ENCODE measurements around the gene SCGB1C1. TPM values are rescaled to one million over a fixed set of nuclear protein-coding genes. Genes with fewer than 3 reads are reported as not detected.

The SCGB1C1 gene
- total and polyA plus RNA-seq, 4 donors = not detected

DNA sequence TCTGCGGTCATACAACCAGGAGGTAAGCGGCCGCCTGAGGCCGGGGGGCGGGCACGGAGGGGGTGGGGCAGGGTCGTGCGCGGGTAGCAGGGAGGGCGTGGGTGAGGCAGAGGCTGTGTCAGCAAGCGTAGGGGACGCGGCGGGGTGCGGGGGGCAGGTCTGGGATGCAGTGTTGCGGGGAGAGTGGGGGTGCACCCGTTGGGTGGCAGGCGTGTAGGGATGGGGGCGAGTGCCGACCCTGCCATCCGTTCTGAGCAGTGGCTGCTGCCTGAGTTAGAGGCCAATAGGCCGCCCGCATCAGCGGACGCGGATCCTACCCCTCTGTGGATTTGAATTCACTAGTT lies 16.0 kb downstream of the SCGB1C1 start:
- Histone ChIP-seq H3K9ac (ENCODE audit: low read depth in 1 of 2, low read length in 2 of 2) (peak overlapping the region in 1 of 2 donors; percentile 74), H3K4me3 (ENCODE audit: low read depth in 1 of 3, low read length in 3 of 3) (peak overlapping the region; percentile 84 to 93 (median 88)), H3K27ac (ENCODE audit: low read depth in 1 of 2, low read length in 2 of 2) (peak overlapping the region; percentile 92 to 99), H3K4me1 (ENCODE audit: control insufficient read depth in 4 of 4, insufficient read depth in 4 of 4, low read length in 3 of 4) (peaks cover 8 to 41% (median 28%) of the 10 kb centered on the region in 4 donors), H3K36me3 (ENCODE audit: control insufficient read depth in 4 of 4, insufficient read depth in 3 of 4, low read depth in 1 of 4, low read length in 3 of 4) (peaks cover 9 to 53% (median 32%) of the 10 kb centered on the region in 4 donors), H3K27me3 (ENCODE audit: control insufficient read depth in 4 of 4, insufficient read depth in 4 of 4, low read length in 3 of 4) (no peaks in the 10 kb centered on the region), H3K9me3 (ENCODE audit: control insufficient read depth in 4 of 4, low read length in 3 of 4) (no peaks in the 10 kb centered on the region)
- no peak for TF ChIP-seq YY1 (IDR thresholded peaks at IDR 0.05)
- TF ChIP-seq, protein P1, sequence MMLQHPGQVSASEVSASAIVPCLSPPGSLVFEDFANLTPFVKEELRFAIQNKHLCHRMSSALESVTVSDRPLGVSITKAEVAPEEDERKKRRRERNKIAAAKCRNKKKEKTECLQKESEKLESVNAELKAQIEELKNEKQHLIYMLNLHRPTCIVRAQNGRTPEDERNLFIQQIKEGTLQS (IDR thresholded peaks at IDR 0.05) = no peak
- under 1% methylated on average over 26 of the region's 26 CpGs for WGBS
- DNase-seq (ENCODE audit: low spot score) = no peak

DNA sequence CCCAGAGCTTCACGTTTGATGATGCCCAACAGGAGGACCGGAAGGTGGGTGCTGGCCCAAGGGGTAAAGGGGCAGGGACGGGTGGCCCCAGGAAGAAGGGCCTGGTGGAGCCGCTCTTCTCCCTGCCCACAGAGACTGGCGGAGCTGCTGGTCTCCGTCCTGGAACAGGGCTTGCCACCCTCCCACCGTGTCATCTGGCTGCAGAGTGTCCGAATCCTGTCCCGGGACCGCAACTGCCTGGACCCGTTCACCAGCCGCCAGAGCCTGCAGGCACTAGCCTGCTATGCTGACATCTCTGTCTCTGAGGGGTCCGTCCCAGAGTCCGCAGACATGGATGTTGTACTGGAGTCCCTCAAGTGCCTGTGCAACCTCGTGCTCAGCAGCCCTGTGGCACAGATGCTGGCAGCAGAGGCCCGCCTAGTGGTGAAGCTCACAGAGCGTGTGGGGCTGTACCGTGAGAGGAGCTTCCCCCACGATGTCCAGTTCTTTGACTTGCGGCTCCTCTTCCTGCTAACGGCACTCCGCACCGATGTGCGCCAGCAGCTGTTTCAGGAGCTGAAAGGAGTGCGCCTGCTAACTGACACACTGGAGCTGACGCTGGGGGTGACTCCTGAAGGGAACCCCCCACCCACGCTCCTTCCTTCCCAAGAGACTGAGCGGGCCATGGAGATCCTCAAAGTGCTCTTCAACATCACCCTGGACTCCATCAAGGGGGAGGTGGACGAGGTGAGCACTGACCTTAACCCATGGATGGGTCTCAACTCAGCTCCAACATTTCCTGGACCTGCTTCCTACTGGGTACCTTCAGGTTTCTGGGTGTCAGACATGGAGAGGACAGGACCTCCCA lies 16.6 kb downstream of the SCGB1C1 start:
- peak overlapping the region in 1 of 2 donors; percentile 74 for H3K9ac ChIP-seq (ENCODE audit: low read depth in 1 of 2, low read length in 2 of 2)
- peaks cover 8 to 41% (median 28%) of the 10 kb centered on the region in 4 donors for H3K4me1 ChIP-seq (ENCODE audit: control insufficient read depth in 4 of 4, insufficient read depth in 4 of 4, low read length in 3 of 4)
- H3K27me3 ChIP-seq (ENCODE audit: control insufficient read depth in 4 of 4, insufficient read depth in 4 of 4, low read length in 3 of 4) = no peaks in the 10 kb centered on the region
- peak overlapping the region in 1 of 2 donors; percentile 92 for H3K27ac ChIP-seq (ENCODE audit: low read depth in 1 of 2, low read length in 2 of 2)
- peak overlapping the region; percentile 27 to 88 (median 84) for H3K4me3 ChIP-seq (ENCODE audit: low read depth in 1 of 3, low read length in 3 of 3)
- WGBS = 63% methylated on average over 29 of the region's 29 CpGs
- DNase-seq (ENCODE audit: low spot score) = no peak
- H3K9me3 ChIP-seq (ENCODE audit: control insufficient read depth in 4 of 4, low read length in 3 of 4) = no peaks in the 10 kb centered on the region
- H3K36me3 ChIP-seq (ENCODE audit: control insufficient read depth in 4 of 4, insufficient read depth in 3 of 4, low read depth in 1 of 4, low read length in 3 of 4) = peaks cover 10 to 53% (median 35%) of the 10 kb centered on the region in 4 donors
- no peak for TF ChIP-seq NR2F2 (IDR thresholded peaks at IDR 0.05)
- TF ChIP-seq GABPA (IDR thresholded peaks at IDR 0.05 in 1 of 2, conservative IDR thresholded peaks at IDR 0.05 in 1 of 2) = no peak
- TF ChIP-seq, protein P1 (IDR thresholded peaks at IDR 0.05) = no peak
- TF ChIP-seq, protein P2, sequence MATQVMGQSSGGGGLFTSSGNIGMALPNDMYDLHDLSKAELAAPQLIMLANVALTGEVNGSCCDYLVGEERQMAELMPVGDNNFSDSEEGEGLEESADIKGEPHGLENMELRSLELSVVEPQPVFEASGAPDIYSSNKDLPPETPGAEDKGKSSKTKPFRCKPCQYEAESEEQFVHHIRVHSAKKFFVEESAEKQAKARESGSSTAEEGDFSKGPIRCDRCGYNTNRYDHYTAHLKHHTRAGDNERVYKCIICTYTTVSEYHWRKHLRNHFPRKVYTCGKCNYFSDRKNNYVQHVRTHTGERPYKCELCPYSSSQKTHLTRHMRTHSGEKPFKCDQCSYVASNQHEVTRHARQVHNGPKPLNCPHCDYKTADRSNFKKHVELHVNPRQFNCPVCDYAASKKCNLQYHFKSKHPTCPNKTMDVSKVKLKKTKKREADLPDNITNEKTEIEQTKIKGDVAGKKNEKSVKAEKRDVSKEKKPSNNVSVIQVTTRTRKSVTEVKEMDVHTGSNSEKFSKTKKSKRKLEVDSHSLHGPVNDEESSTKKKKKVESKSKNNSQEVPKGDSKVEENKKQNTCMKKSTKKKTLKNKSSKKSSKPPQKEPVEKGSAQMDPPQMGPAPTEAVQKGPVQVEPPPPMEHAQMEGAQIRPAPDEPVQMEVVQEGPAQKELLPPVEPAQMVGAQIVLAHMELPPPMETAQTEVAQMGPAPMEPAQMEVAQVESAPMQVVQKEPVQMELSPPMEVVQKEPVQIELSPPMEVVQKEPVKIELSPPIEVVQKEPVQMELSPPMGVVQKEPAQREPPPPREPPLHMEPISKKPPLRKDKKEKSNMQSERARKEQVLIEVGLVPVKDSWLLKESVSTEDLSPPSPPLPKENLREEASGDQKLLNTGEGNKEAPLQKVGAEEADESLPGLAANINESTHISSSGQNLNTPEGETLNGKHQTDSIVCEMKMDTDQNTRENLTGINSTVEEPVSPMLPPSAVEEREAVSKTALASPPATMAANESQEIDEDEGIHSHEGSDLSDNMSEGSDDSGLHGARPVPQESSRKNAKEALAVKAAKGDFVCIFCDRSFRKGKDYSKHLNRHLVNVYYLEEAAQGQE (IDR thresholded peaks at IDR 0.05) = no peak
- no peak for TF ChIP-seq YY1 (IDR thresholded peaks at IDR 0.05)
- no peak for TF ChIP-seq RAD21 (IDR thresholded peaks at IDR 0.05)
- TF ChIP-seq HNF4A (conservative IDR thresholded peaks at IDR 0.05) = no peak
- TF ChIP-seq FOXA2 (IDR thresholded peaks at IDR 0.05) = no peak
- TF ChIP-seq HNF4G (IDR thresholded peaks at IDR 0.05) = no peak
- no peak for TF ChIP-seq FOXA1 (IDR thresholded peaks at IDR 0.05)
- TF ChIP-seq RXRA (IDR thresholded peaks at IDR 0.05) = no peak

DNA sequence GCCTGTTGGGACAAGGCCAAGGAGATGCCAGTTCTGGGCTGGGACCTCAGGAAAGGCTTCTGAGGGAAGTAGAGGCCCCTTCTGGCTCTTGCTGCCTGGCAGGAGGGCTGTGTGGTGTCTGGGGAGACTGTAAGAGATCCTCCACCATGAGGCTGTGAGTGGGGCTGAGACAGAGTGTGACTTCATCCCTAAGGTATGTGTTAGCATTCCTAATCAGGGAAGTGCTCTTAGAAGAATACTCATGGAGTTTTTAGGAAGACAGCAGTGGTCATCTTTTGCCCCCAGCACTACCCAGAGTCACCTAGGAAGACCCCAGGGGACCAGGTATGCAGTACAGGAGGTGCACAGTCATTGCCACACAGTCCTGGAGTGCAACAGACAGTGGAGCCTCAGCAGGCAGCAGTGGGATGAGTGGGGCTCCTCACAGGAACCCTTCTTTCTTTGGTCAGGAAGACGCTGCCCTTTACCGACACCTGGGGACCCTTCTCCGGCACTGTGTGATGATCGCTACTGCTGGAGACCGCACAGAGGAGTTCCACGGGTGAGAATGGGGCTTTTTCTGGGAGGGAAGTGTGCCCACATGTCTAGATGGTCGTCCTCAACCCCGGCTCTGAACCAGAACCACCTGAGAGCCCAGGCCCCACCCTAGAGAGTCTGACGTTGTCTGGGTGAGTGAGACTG lies 17.4 kb downstream of the SCGB1C1 start:
- no peak for DNase-seq (ENCODE audit: low spot score)
- H3K27ac ChIP-seq (ENCODE audit: low read depth in 1 of 2, low read length in 2 of 2) = no peak overlapping the region
- H3K4me3 ChIP-seq (ENCODE audit: low read depth in 1 of 3, low read length in 3 of 3) = no peak overlapping the region
- H3K36me3 ChIP-seq (ENCODE audit: control insufficient read depth in 4 of 4, insufficient read depth in 3 of 4, low read depth in 1 of 4, low read length in 3 of 4) = peaks cover 10 to 53% (median 40%) of the 10 kb centered on the region in 4 donors
- H3K9me3 ChIP-seq (ENCODE audit: control insufficient read depth in 4 of 4, low read length in 3 of 4) = no peaks in the 10 kb centered on the region
- H3K27me3 ChIP-seq (ENCODE audit: control insufficient read depth in 4 of 4, insufficient read depth in 4 of 4, low read length in 3 of 4) = no peaks in the 10 kb centered on the region
- 92% methylated on average over 9 of the region's 9 CpGs for WGBS
- H3K9ac ChIP-seq (ENCODE audit: low read depth in 1 of 2, low read length in 2 of 2) = no peak overlapping the region
- peaks cover 8 to 39% (median 27%) of the 10 kb centered on the region in 4 donors for H3K4me1 ChIP-seq (ENCODE audit: control insufficient read depth in 4 of 4, insufficient read depth in 4 of 4, low read length in 3 of 4)
- TF ChIP-seq GABPA (IDR thresholded peaks at IDR 0.05 in 1 of 2, conservative IDR thresholded peaks at IDR 0.05 in 1 of 2) (no peak), TAF1 (conservative IDR thresholded peaks at IDR 0.05) (no peak), YY1 (IDR thresholded peaks at IDR 0.05) (no peak), NR2F2 (IDR thresholded peaks at IDR 0.05) (no peak), SP1 (IDR thresholded peaks at IDR 0.05) (no peak), RAD21 (IDR thresholded peaks at IDR 0.05) (no peak), FOXA1 (IDR thresholded peaks at IDR 0.05) (no peak), HNF4A (conservative IDR thresholded peaks at IDR 0.05) (no peak)
- TF ChIP-seq, protein P2 (IDR thresholded peaks at IDR 0.05) = no peak
- TF ChIP-seq, protein P3, sequence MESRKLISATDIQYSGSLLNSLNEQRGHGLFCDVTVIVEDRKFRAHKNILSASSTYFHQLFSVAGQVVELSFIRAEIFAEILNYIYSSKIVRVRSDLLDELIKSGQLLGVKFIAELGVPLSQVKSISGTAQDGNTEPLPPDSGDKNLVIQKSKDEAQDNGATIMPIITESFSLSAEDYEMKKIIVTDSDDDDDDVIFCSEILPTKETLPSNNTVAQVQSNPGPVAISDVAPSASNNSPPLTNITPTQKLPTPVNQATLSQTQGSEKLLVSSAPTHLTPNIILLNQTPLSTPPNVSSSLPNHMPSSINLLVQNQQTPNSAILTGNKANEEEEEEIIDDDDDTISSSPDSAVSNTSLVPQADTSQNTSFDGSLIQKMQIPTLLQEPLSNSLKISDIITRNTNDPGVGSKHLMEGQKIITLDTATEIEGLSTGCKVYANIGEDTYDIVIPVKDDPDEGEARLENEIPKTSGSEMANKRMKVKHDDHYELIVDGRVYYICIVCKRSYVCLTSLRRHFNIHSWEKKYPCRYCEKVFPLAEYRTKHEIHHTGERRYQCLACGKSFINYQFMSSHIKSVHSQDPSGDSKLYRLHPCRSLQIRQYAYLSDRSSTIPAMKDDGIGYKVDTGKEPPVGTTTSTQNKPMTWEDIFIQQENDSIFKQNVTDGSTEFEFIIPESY (IDR thresholded peaks at IDR 0.05) = no peak
